GM12874 (cell line): ENCODE data around the gene SLC25A44.

Experiments
- TF ChIP-seq, protein P1 (sequence below): IDR thresholded peaks from 2 replicates; pipeline ENCODE4 v1.5.1; 2011; ENCODE audit warnings: low read depth, mild to moderate bottlenecking, control low read depth, low read length, moderate library complexity; ENCODE audit not compliant: insufficient read depth

The SLC25A44 gene

DNA sequence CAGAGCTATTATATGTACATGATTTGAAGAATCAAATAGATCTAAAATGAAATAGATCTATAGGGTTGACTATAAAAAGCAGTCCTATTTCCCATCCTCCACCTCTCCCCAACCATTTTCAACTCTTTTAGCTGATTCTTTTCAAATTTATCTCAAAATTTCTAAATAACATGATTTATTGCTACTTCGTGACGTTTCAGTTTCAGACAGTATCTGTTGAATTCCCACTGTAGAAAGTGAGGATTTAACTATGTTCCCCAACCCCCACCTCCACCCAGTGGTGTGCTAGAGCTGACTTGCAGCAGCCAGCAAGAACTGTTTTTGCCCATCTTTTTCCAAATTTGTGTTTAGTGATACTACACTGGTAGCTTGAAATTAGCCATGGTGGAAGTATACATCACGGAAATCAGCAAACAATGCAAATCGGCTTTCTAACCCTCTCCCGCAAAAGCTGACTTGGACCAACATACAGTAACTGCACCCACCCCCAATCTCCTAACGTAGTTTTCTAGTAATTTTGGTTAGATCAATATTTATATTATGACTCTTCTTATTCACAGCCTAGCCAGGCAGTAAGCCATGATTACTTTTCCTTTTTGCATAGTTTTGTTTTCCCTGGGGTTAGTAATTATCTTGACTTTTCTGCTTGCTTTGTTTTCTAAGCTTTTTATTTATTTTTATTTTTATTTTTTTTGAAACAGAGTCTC is 29.6 kb upstream of the SLC25A44 start:
- TF ChIP-seq, protein P1, sequence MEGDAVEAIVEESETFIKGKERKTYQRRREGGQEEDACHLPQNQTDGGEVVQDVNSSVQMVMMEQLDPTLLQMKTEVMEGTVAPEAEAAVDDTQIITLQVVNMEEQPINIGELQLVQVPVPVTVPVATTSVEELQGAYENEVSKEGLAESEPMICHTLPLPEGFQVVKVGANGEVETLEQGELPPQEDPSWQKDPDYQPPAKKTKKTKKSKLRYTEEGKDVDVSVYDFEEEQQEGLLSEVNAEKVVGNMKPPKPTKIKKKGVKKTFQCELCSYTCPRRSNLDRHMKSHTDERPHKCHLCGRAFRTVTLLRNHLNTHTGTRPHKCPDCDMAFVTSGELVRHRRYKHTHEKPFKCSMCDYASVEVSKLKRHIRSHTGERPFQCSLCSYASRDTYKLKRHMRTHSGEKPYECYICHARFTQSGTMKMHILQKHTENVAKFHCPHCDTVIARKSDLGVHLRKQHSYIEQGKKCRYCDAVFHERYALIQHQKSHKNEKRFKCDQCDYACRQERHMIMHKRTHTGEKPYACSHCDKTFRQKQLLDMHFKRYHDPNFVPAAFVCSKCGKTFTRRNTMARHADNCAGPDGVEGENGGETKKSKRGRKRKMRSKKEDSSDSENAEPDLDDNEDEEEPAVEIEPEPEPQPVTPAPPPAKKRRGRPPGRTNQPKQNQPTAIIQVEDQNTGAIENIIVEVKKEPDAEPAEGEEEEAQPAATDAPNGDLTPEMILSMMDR, result no peak

DNA sequence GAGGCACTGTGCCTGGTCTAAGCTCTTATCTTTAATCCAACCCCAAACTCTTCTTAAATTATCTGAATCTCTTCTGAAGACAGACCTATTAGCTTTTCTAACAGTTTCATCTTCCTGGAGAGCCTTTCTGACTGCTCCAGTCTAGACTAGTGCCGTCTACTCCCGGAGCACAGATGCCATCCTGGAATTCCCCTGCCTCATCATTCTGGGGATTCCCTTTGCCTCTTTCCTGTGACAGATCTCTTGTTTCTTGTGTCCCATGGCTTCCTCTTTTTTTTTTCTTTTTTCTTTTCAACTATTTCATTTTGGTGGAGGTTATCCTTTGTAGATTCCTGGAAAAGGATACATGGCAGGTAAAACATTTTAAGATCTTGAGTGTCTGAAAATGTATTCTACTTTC is 28.8 kb upstream of the SLC25A44 start:
- TF ChIP-seq, protein P1, result no peak

DNA sequence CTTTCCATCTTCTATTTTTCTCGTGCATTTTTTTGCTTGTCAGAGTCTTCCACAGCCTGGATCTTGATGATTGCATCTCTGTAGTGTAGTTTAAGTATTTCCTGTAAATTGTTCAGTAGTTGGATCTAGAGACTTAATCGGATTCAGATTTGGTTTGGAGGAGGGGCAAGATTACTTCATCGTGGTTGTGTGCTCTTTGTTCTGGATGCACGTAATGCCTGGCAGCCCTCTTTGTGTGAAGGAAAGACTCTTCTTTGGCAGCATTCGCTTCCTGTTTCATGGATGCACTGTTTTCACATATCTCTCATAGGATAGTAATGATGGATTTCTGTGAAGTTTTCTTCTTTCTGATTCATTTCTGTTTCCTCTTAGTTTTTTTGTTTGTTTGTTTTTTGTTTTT is 26.4 kb upstream of the SLC25A44 start:
- TF ChIP-seq, protein P1, result no peak

DNA sequence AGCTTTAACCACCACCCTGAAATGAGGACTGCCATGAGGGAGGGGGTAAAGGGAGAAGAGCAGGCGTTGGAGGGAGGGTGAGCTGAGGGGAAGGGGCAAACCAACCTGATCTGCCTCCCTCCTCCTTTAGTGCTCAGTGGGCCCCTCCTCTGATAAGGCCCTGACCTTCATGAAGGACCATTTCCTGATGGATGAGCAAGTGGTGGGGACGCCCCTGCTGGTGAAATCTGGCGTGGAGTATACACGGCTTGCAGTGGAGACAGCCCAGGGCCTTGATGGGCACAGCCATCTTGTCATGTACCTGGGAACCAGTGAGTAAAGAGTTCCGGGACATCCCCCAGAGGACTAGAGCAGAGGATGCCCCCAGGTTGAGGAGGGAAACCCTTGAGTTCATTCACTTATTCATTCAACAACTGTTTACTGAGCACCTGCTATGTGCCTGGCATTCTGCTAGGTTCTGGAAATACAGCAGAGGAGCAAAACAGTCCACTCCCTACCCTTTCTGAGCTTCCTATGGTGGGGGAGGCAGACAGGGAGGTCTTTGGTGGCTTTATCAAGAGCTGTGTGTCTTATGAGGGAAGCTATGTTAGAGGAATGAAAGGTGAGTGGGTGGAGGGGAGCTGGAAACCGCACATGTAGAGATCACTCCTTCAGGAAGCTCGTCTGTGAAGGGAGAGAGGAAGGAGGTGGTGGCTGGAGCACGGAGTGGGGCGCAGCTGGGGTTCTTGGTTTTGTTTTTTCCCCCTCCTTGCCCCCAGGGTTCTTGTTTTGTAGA is 21.0 kb upstream of the SLC25A44 start:
- TF ChIP-seq, protein P1, result no peak

DNA sequence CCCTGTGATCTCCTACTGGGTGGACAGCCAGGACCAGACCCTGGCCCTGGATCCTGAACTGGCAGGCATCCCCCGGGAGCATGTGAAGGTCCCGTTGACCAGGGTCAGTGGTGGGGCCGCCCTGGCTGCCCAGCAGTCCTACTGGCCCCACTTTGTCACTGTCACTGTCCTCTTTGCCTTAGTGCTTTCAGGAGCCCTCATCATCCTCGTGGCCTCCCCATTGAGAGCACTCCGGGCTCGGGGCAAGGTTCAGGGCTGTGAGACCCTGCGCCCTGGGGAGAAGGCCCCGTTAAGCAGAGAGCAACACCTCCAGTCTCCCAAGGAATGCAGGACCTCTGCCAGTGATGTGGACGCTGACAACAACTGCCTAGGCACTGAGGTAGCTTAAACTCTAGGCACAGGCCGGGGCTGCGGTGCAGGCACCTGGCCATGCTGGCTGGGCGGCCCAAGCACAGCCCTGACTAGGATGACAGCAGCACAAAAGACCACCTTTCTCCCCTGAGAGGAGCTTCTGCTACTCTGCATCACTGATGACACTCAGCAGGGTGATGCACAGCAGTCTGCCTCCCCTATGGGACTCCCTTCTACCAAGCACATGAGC is 17.2 kb upstream of the SLC25A44 start:
- TF ChIP-seq, protein P1, result no peak

DNA sequence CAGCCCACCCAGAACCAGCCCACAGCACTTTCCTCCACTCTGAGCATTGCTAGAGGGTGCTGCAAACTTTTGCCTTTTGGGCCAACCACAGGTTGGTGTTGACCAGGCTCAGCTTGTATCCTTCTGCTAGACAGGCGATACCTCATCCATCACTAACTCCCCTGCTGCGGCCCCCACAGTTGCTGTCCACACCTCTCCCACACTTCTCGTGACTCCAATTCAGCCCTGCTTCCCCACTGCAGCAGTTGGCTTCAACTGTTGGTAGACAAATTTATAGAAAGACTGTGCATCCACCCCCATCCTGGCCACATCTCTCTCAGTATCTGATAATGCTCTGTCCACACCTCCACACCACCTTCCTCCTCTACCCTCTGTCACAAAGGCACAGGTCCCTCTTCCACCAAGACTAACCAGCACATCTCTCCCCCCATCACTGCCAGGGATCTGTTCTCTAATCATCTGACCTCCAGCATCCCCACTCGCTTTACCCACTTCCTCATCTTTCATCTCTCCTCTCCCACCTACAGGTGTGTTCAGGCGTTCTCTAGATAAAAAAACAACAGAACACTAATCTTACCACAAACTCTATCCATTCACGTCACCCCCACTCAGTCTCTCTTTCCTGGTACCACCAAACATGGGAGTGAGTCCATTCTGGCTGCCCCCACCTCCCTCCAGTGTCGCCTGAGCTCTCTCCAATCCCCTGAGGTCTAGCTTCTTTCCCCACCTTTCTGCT is 15.8 kb upstream of the SLC25A44 start:
- TF ChIP-seq, protein P1, result no peak

DNA sequence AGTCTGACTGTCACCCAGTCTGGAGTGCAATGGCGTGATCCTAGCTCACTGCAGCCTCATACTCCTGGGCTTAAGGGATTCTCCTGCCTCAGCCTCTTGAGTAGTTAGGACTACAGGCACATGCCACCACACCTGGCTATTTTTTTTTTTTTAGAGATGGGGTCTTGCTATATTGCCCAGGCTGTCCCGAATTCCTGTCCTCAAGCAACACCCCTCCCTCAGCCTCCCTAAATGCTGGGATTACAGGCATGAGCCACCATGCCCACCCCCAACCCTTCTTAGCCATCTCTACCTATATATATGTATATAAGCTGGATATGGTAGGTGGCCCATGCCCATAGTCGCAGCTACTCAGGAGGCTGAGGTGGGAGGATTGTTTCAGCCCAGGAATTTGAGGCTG is 13.4 kb upstream of the SLC25A44 start:
- TF ChIP-seq, protein P1, result no peak
